HG03575 (cell line): ENCODE results near the gene ISCA2.

ENCODE experiments used
- ATAC-seq: cut with Tn5 transposase; IDR thresholded peaks from one replicate; pipeline ENCODE4 v1.9.1; 2021; ENCODE audit not compliant: unreplicated experiment, insufficient number of reproducible peaks, low FRiP score; ENCODE audit errors: extremely low read depth

ISCA2 gene

GRCh38 chr14:74543771-74544438 lies 50.3 kb downstream of the ISCA2 start:
- no peak for ATAC-seq

GRCh38 chr14:74545386-74545785 lies 51.8 kb downstream of the ISCA2 start:
- ATAC-seq = no peak

GRCh38 chr14:74546416-74546815 lies 52.9 kb downstream of the ISCA2 start:
- no peak for ATAC-seq
